ENCODE measurements around the gene MDGA2.

MDGA2 gene

DNA sequence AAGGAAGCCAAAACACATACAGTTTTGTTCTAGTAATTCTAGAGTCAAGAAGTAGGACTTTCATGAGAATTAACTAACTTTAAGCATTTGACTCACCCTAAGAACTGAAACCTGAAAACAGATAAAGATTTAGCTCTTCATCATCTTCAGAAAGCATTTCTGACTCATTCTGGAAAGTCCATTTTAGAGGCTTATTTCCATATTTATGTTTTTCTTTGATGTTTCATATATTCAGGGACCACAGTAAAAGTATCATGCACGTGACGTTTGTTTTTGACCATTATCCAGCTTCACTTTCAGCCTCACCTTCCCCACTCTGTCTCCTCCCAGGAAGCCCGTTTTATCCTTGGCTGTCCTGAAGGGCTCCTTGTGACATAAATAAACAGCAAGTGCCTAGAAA is 79.2 kb downstream of the MDGA2 start:
- Histone ChIP-seq H3K4ac (ENCODE audit: low read length) (no peak overlapping the region), H4K91ac (ENCODE audit: low read depth, low read length, poor library complexity) (no peak overlapping the region), H3K14ac (ENCODE audit: low read length) (no peak overlapping the region), H3K23ac (ENCODE audit: low read depth, low read length, poor library complexity) (no peak overlapping the region), H3K4me1 (ENCODE audit: control insufficient read depth in 2 of 2, insufficient read depth in 1 of 2, low read depth in 1 of 2, low read length in 2 of 2) (peaks cover 0 to 5% of the 10 kb centered on the region in 2 donors), H3K9me3 (replicated peaks in 1 of 2; ENCODE audit: control insufficient read depth in 2 of 2, insufficient read depth in 1 of 2, low read depth in 1 of 2, low read length in 2 of 2) (peaks cover 0 to 4% of the 10 kb centered on the region in 2 donors), H3K27ac (replicated peaks; ENCODE audit: low read length) (no peak overlapping the region), H3K4me3 (ENCODE audit: low read length in 2 of 2) (no peak overlapping the region), H3K27me3 (ENCODE audit: control insufficient read depth in 3 of 3, insufficient read depth in 3 of 3, low read depth in 1 of 3, low read length in 3 of 3) (no peaks in the 10 kb centered on the region), H2BK12ac (ENCODE audit: low read length) (no peak overlapping the region), H2BK5ac (ENCODE audit: low read length) (no peak overlapping the region), H2AK5ac (ENCODE audit: low read depth, low read length) (no peak overlapping the region), H2AFZ (ENCODE audit: low read length) (no peak overlapping the region), H3K9ac (ENCODE audit: low read depth, low read length, poor library complexity) (no peak overlapping the region), H3K36me3 (replicated peaks in 1 of 2; ENCODE audit: control insufficient read depth in 2 of 2, insufficient read depth in 2 of 2, low read length in 2 of 2) (no peaks in the 10 kb centered on the region), H3K18ac (ENCODE audit: low read length) (no peak overlapping the region), H3K79me1 (ENCODE audit: low read depth, low read length) (no peaks in the 10 kb centered on the region), H2BK15ac (ENCODE audit: low read length) (no peak overlapping the region), H3K4me2 (ENCODE audit: insufficient read depth, low read length, poor library complexity, severe bottlenecking) (no peak overlapping the region), H4K8ac (ENCODE audit: low read depth, low read length) (no peak overlapping the region), H2BK120ac (ENCODE audit: low read depth, low read length) (no peak overlapping the region)
- no peak for DNase-seq (ENCODE audit: low spot score)
- WGBS, 2 donors (ENCODE audit: extremely low coverage in 2 of 2, insufficient read length in 2 of 2, insufficient replicate concordance in 1 of 2): no CpG with 5 or more reads among the region's 3 CpGs

DNA sequence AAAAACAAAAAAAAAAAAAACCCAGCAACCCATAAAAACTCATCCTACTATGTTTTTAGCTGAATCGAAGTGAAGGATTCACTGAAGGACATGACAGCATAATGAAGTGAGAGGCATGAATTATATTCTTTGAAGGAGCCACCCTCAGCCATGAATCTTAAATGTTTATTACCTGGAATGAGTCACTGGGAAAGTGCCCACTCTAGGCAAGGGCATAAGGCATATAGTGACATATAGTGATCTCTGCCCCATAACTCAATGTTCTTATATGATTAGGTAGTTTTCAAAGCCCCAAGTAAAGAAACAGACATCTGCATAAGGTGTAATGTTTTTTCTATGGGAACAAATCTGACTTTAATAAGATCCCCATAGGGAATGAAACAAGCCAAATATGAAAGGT is 79.9 kb downstream of the MDGA2 start:
- Histone ChIP-seq H3K27ac (replicated peaks; ENCODE audit: low read length) (no peak overlapping the region), H4K91ac (ENCODE audit: low read depth, low read length, poor library complexity) (no peak overlapping the region), H3K27me3 (ENCODE audit: control insufficient read depth in 3 of 3, insufficient read depth in 3 of 3, low read depth in 1 of 3, low read length in 3 of 3) (no peaks in the 10 kb centered on the region), H3K18ac (ENCODE audit: low read length) (no peak overlapping the region), H3K79me1 (ENCODE audit: low read depth, low read length) (no peaks in the 10 kb centered on the region), H2BK15ac (ENCODE audit: low read length) (no peak overlapping the region), H3K14ac (ENCODE audit: low read length) (no peak overlapping the region), H3K23ac (ENCODE audit: low read depth, low read length, poor library complexity) (no peak overlapping the region), H3K36me3 (replicated peaks in 1 of 2; ENCODE audit: control insufficient read depth in 2 of 2, insufficient read depth in 2 of 2, low read length in 2 of 2) (no peaks in the 10 kb centered on the region), H3K9ac (ENCODE audit: low read depth, low read length, poor library complexity) (no peak overlapping the region), H2BK5ac (ENCODE audit: low read length) (no peak overlapping the region), H3K4ac (ENCODE audit: low read length) (no peak overlapping the region), H2BK120ac (ENCODE audit: low read depth, low read length) (no peak overlapping the region), H3K9me3 (replicated peaks in 1 of 2; ENCODE audit: control insufficient read depth in 2 of 2, insufficient read depth in 1 of 2, low read depth in 1 of 2, low read length in 2 of 2) (peaks cover 0 to 4% of the 10 kb centered on the region in 2 donors), H3K4me3 (ENCODE audit: low read length in 2 of 2) (no peak overlapping the region), H2AFZ (ENCODE audit: low read length) (no peak overlapping the region), H3K4me2 (ENCODE audit: insufficient read depth, low read length, poor library complexity, severe bottlenecking) (no peak overlapping the region), H4K8ac (ENCODE audit: low read depth, low read length) (no peak overlapping the region), H2AK5ac (ENCODE audit: low read depth, low read length) (no peak overlapping the region), H3K4me1 (ENCODE audit: control insufficient read depth in 2 of 2, insufficient read depth in 1 of 2, low read depth in 1 of 2, low read length in 2 of 2) (no peaks in the 10 kb centered on the region), H2BK12ac (ENCODE audit: low read length) (no peak overlapping the region)
- no CpG with 5 or more reads among the region's 1 CpG for WGBS, 2 donors (ENCODE audit: extremely low coverage in 2 of 2, insufficient read length in 2 of 2, insufficient replicate concordance in 1 of 2)
- no peak for DNase-seq (ENCODE audit: low spot score)

DNA sequence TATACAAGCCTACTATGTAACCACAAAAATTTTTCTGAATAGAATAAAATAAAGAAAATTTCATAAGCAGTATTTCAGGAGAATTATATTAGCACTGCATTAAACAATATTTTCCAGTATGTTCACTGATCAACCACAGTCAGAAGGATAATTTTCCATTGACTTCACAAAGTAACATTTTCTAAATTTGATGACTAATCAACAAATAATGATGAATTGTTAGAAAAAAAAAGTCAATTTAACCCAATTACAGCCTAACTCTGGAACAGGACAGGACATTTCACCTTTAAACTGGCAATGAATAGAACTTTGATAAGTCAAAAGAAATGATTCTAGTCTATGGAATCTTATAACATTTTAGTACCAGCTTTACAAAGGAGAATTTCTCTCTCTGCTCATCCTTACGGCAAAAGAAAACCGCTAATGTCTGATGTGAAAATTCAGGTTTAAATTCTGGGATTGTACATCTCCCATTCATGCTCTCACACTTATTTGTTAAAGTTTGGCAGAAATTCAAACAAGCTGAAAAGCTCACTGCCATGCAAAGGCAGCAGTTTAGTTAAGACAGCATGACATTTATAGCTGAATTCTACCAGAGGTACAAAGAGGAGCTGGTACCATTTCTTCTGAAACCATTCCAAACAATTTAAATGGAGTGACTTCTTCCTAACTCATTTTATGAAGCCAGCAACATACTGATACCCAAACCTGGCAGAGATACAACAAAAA is 84.5 kb downstream of the MDGA2 start:
- Histone ChIP-seq H3K36me3 (replicated peaks in 1 of 2; ENCODE audit: control insufficient read depth in 2 of 2, insufficient read depth in 2 of 2, low read length in 2 of 2) (no peaks in the 10 kb centered on the region), H2AFZ (ENCODE audit: low read length) (no peak overlapping the region), H4K8ac (ENCODE audit: low read depth, low read length) (no peak overlapping the region), H4K91ac (ENCODE audit: low read depth, low read length, poor library complexity) (no peak overlapping the region), H3K18ac (ENCODE audit: low read length) (no peak overlapping the region), H3K14ac (ENCODE audit: low read length) (no peak overlapping the region), H2BK12ac (ENCODE audit: low read length) (no peak overlapping the region), H3K79me1 (ENCODE audit: low read depth, low read length) (no peaks in the 10 kb centered on the region), H3K9ac (ENCODE audit: low read depth, low read length, poor library complexity) (no peak overlapping the region), H3K23ac (ENCODE audit: low read depth, low read length, poor library complexity) (no peak overlapping the region), H2BK120ac (ENCODE audit: low read depth, low read length) (no peak overlapping the region), H3K9me3 (replicated peaks in 1 of 2; ENCODE audit: control insufficient read depth in 2 of 2, insufficient read depth in 1 of 2, low read depth in 1 of 2, low read length in 2 of 2) (peaks cover 0 to 4% of the 10 kb centered on the region in 2 donors), H3K27ac (replicated peaks; ENCODE audit: low read length) (no peak overlapping the region), H3K4me2 (ENCODE audit: insufficient read depth, low read length, poor library complexity, severe bottlenecking) (no peak overlapping the region), H2BK15ac (ENCODE audit: low read length) (no peak overlapping the region), H3K4me3 (ENCODE audit: low read length in 2 of 2) (no peak overlapping the region), H3K4me1 (ENCODE audit: control insufficient read depth in 2 of 2, insufficient read depth in 1 of 2, low read depth in 1 of 2, low read length in 2 of 2) (no peaks in the 10 kb centered on the region), H2AK5ac (ENCODE audit: low read depth, low read length) (no peak overlapping the region), H3K27me3 (ENCODE audit: control insufficient read depth in 3 of 3, insufficient read depth in 3 of 3, low read depth in 1 of 3, low read length in 3 of 3) (no peaks in the 10 kb centered on the region), H2BK5ac (ENCODE audit: low read length) (no peak overlapping the region), H3K4ac (ENCODE audit: low read length) (no peak overlapping the region)
- no CpG with 5 or more reads among the region's 2 CpGs for WGBS, 2 donors (ENCODE audit: extremely low coverage in 2 of 2, insufficient read length in 2 of 2, insufficient replicate concordance in 1 of 2)
- no peak for DNase-seq (ENCODE audit: low spot score)

DNA sequence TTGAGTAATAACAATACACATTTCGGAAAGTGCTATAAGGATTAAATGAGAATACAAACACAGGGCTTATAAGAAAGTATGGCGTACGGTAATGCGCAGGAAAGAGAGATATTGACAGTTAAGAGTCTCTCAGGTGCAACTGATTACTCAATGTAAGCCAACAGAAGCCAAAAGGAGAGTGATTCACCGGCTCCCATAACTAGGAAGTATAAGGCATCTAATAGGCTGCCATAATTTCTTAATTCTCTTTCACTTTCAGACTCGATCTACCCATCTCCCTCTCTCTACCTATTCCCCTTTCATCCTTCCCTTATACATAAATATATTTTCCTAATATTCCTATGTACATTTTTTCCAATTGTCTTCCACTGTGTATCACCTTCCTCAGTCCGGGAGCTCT is 90.0 kb downstream of the MDGA2 start:
- no peak overlapping the region for H3K18ac ChIP-seq (ENCODE audit: low read length)
- H3K4me3 ChIP-seq (ENCODE audit: low read length in 2 of 2): no peak overlapping the region
- H3K36me3 ChIP-seq (replicated peaks in 1 of 2; ENCODE audit: control insufficient read depth in 2 of 2, insufficient read depth in 2 of 2, low read length in 2 of 2): no peaks in the 10 kb centered on the region
- WGBS, 2 donors (ENCODE audit: extremely low coverage in 2 of 2, insufficient read length in 2 of 2, insufficient replicate concordance in 1 of 2): 100% methylated on average over 1 of the region's 7 CpGs; no CpG with 5 or more reads in 1 of the 2 donors
- H3K79me1 ChIP-seq (ENCODE audit: low read depth, low read length): no peaks in the 10 kb centered on the region
- no peak overlapping the region for H3K27ac ChIP-seq (replicated peaks; ENCODE audit: low read length)
- no peaks in the 10 kb centered on the region for H3K27me3 ChIP-seq (ENCODE audit: control insufficient read depth in 3 of 3, insufficient read depth in 3 of 3, low read depth in 1 of 3, low read length in 3 of 3)
- no peak overlapping the region for H4K8ac ChIP-seq (ENCODE audit: low read depth, low read length)
- no peak overlapping the region for H2BK12ac ChIP-seq (ENCODE audit: low read length)
- no peak overlapping the region for H3K4ac ChIP-seq (ENCODE audit: low read length)
- H2BK5ac ChIP-seq (ENCODE audit: low read length): no peak overlapping the region
- H2BK15ac ChIP-seq (ENCODE audit: low read length): no peak overlapping the region
- H3K4me2 ChIP-seq (ENCODE audit: insufficient read depth, low read length, poor library complexity, severe bottlenecking): no peak overlapping the region
- H3K23ac ChIP-seq (ENCODE audit: low read depth, low read length, poor library complexity): no peak overlapping the region
- H2BK120ac ChIP-seq (ENCODE audit: low read depth, low read length): no peak overlapping the region
- no peak overlapping the region for H3K9ac ChIP-seq (ENCODE audit: low read depth, low read length, poor library complexity)
- no peak overlapping the region for H2AFZ ChIP-seq (ENCODE audit: low read length)
- no peak overlapping the region for H3K14ac ChIP-seq (ENCODE audit: low read length)
- H4K91ac ChIP-seq (ENCODE audit: low read depth, low read length, poor library complexity): no peak overlapping the region
- no peaks in the 10 kb centered on the region for H3K9me3 ChIP-seq (replicated peaks in 1 of 2; ENCODE audit: control insufficient read depth in 2 of 2, insufficient read depth in 1 of 2, low read depth in 1 of 2, low read length in 2 of 2)
- no peak overlapping the region for H2AK5ac ChIP-seq (ENCODE audit: low read depth, low read length)
- no peak for DNase-seq (ENCODE audit: low spot score)
- no peaks in the 10 kb centered on the region for H3K4me1 ChIP-seq (ENCODE audit: control insufficient read depth in 2 of 2, insufficient read depth in 1 of 2, low read depth in 1 of 2, low read length in 2 of 2)

Data from neuronal stem cell (in vitro differentiated cells).